ENCODE data around the gene CDKN2AIPNL. TPM values are rescaled to one million over a fixed set of nuclear protein-coding genes. Genes with fewer than 3 reads are reported as not detected.

The CDKN2AIPNL gene
- total and polyA plus RNA-seq, 12 donors, result 14.1 to 63.7 (median 29.3) TPM

GRCh38 chr5:134418958-134419357 is 7.3 kb upstream of the CDKN2AIPNL start:
- H3K4me3 ChIP-seq, result no peak overlapping the region
- intact Hi-C loops (cut with DNase I), result loop anchor here in 1 of 2 donors (10.0 kb wide), 2 partner anchors 106 to 156 kb away; partner anchors contain the start of gene JADE2
- 91 to 98% (median 94%) methylated on average over 3 of the region's 3 CpGs for WGBS, 4 donors

GRCh38 chr5:134417707-134418106 is 6.0 kb upstream of the CDKN2AIPNL start:
- intact Hi-C loops (cut with DNase I), result loop anchor here in 1 of 2 donors (10.0 kb wide), 2 partner anchors 107 to 157 kb away; partner anchors contain the start of gene JADE2
- Histone ChIP-seq H3K27ac (no peak overlapping the region), H3K9me3 (replicated peaks in 1 of 3) (no peaks in the 10 kb centered on the region), H3K36me3 (replicated peaks in 1 of 2) (no peaks in the 10 kb centered on the region), H3K27me3 (no peaks in the 10 kb centered on the region), H3K4me1 (replicated peaks in 1 of 2) (peaks cover 0 to 4% of the 10 kb centered on the region in 2 donors), H3K4me3 (no peak overlapping the region)
- DNase-seq, result no peak
- TF ChIP-seq POLR2A (IDR thresholded peaks at IDR 0.05), result no peak
- TF ChIP-seq CTCF (IDR thresholded peaks at IDR 0.05), result no peak

More at GRCh38 chr5:134418958-134419357, 7.3 kb upstream of the CDKN2AIPNL start:
- Histone ChIP-seq H3K4me1 (replicated peaks in 1 of 2) (no peaks in the 10 kb centered on the region), H3K9me3 (replicated peaks in 1 of 3) (no peaks in the 10 kb centered on the region), H3K27me3 (no peaks in the 10 kb centered on the region), H3K36me3 (replicated peaks in 1 of 2) (no peaks in the 10 kb centered on the region), H3K27ac (no peak overlapping the region)
- TF ChIP-seq POLR2A (IDR thresholded peaks at IDR 0.05), result no peak
- no peak for TF ChIP-seq CTCF (IDR thresholded peaks at IDR 0.05)
- no peak for DNase-seq

GRCh38 chr5:134413046-134413445 is 1.4 kb upstream of the CDKN2AIPNL start:
- 51 to 65% (median 61%) methylated on average over 2 of the region's 2 CpGs for WGBS, 4 donors
- no peak for DNase-seq
- Histone ChIP-seq H3K4me3 (no peak overlapping the region), H3K27me3 (no peaks in the 10 kb centered on the region), H3K36me3 (replicated peaks in 1 of 2) (no peaks in the 10 kb centered on the region), H3K4me1 (replicated peaks in 1 of 2) (peaks cover 13 to 16% of the 10 kb centered on the region in 2 donors), H3K9me3 (replicated peaks in 1 of 3) (no peaks in the 10 kb centered on the region), H3K27ac (peak overlapping the region in 1 of 5 donors; percentile 78)
- intact Hi-C loops (cut with DNase I), result loop anchor here (5.0 to 10.0 kb wide), 3 partner anchors 112 to 162 kb away; partner anchors contain the start of gene JADE2 (in 2 of the 2)
- TF ChIP-seq POLR2A (IDR thresholded peaks at IDR 0.05) (no peak), CTCF (IDR thresholded peaks at IDR 0.05) (no peak)

- no peaks in the 10 kb centered on the region for H3K36me3 ChIP-seq (replicated peaks in 1 of 2)
- no peak for DNase-seq
- intact Hi-C loops (cut with DNase I), result loop anchor here (5.0 to 10.0 kb wide), 3 partner anchors 114 to 164 kb away; partner anchors contain the start of gene JADE2 (in 2 of the 2)
- H3K27ac ChIP-seq, result peak overlapping the region in 4 of 5 donors; percentile 7 to 86 (median 72)
- H3K4me1 ChIP-seq (replicated peaks in 1 of 2), result peaks cover 13 to 16% of the 10 kb centered on the region in 2 donors
- no peaks in the 10 kb centered on the region for H3K27me3 ChIP-seq
- H3K4me3 ChIP-seq, result peak overlapping the region; percentile 16 to 90 (median 65)
- 5 to 9% (median 8%) methylated on average over 9 of the region's 9 CpGs for WGBS, 4 donors
- TF ChIP-seq POLR2A (IDR thresholded peaks at IDR 0.05), result no peak
- TF ChIP-seq CTCF (IDR thresholded peaks at IDR 0.05), result no peak
- H3K9me3 ChIP-seq (replicated peaks in 1 of 3), result no peaks in the 10 kb centered on the region
Observed at GRCh38 chr5:134411228-134411545, 494 bp downstream of the CDKN2AIPNL start.
